HTR-8/SVneo (cell line): Measurements from ENCODE around the gene CAMTA1.

ENCODE experiments used
- DNase-seq: peaks from one replicate; pipeline ENCODE4 v3.0.0; 2011; ENCODE audit warnings: low spot score, mixed read lengths; ENCODE audit not compliant: insufficient read length
- FAIRE-seq: peaks from 2 replicates; lab custom pipeline; 2011; peaks lifted over from hg19 to GRCh38; lab: Jason Lieb, UNC

Gene CAMTA1

GRCh38 chr1:7229696-7230631 is 444.7 kb downstream of the CAMTA1 start:
- FAIRE-seq (no peak), DNase-seq (no peak)

GRCh38 chr1:7232441-7233236 is 447.4 kb downstream of the CAMTA1 start:
- no peak for FAIRE-seq
- DNase-seq, result no peak

GRCh38 chr1:7233237-7233540 is 447.9 kb downstream of the CAMTA1 start:
- FAIRE-seq, result no peak
- DNase-seq, result no peak

- DNase-seq (no peak), FAIRE-seq (no peak)
Measured at GRCh38 chr1:7233646-7234470, 448.6 kb downstream of the CAMTA1 start.

- no peak for FAIRE-seq
- DNase-seq, result no peak
Measured at GRCh38 chr1:7234471-7234755, 449.2 kb downstream of the CAMTA1 start.

- DNase-seq, result no peak
- no peak for FAIRE-seq
Measured at GRCh38 chr1:7235871-7236517, 450.7 kb downstream of the CAMTA1 start.

GRCh38 chr1:7236844-7237515 is 451.7 kb downstream of the CAMTA1 start:
- FAIRE-seq, result no peak
- DNase-seq, result no peak

- FAIRE-seq (no peak), DNase-seq (no peak)
Measured at GRCh38 chr1:7247158-7247557, 461.9 kb downstream of the CAMTA1 start.

- DNase-seq (no peak), FAIRE-seq (no peak)
Measured at GRCh38 chr1:7247791-7248548, 462.7 kb downstream of the CAMTA1 start.

- DNase-seq (no peak), FAIRE-seq (no peak)
Measured at GRCh38 chr1:7248549-7249199, 463.4 kb downstream of the CAMTA1 start.

- DNase-seq, result no peak
- no peak for FAIRE-seq
Measured at GRCh38 chr1:7249516-7249915, 464.3 kb downstream of the CAMTA1 start.

GRCh38 chr1:7250176-7250575 is 464.9 kb downstream of the CAMTA1 start:
- DNase-seq, result no peak
- FAIRE-seq, result no peak

GRCh38 chr1:7250597-7251453 is 465.6 kb downstream of the CAMTA1 start:
- no peak for FAIRE-seq
- DNase-seq, result no peak

GRCh38 chr1:7251454-7251800 is 466.2 kb downstream of the CAMTA1 start:
- no peak for DNase-seq
- FAIRE-seq, result no peak

- DNase-seq (no peak), FAIRE-seq (no peak)
Measured at GRCh38 chr1:7252411-7253117, 467.3 kb downstream of the CAMTA1 start.

- no peak for FAIRE-seq
- no peak for DNase-seq
Measured at GRCh38 chr1:7253118-7253480, 467.8 kb downstream of the CAMTA1 start.

GRCh38 chr1:7253988-7254587 is 468.8 kb downstream of the CAMTA1 start:
- no peak for FAIRE-seq
- no peak for DNase-seq
